Stimulated activated CD8-positive, alpha-beta memory T cell treated with anti-CD3 and anti-CD28 coated beads, Interleukin-2, amount 100 ng/mL, for 1 hour (primary cell): Measurements from ENCODE around the gene GABRD.

ENCODE experiments used
- DNase-seq, 2 donors: peaks; one replicate each; pipeline ENCODE4 v3.0.0-alpha.2; 2020; ENCODE audit warnings: low read depth in 2 of 2

Gene GABRD

GRCh38 chr1:2018217-2019171 is 651 bp upstream of the GABRD start:
- DNase-seq = no peak

- DNase-seq = no peak
These were observed 595 bp downstream of the GABRD start for GRCh38 chr1:2019571-2020309.

GRCh38 chr1:2020310-2020655 is 1.1 kb downstream of the GABRD start:
- no peak for DNase-seq

GRCh38 chr1:2021550-2021949 is 2.4 kb downstream of the GABRD start:
- DNase-seq = no peak

GRCh38 chr1:2022063-2022770 is 3.1 kb downstream of the GABRD start:
- no peak for DNase-seq

GRCh38 chr1:2023187-2023586 is 4.0 kb downstream of the GABRD start:
- no peak for DNase-seq

- no peak for DNase-seq
These were observed 5.3 kb downstream of the GABRD start for GRCh38 chr1:2024451-2024850.

- DNase-seq = no peak
These were observed 5.7 kb downstream of the GABRD start for GRCh38 chr1:2024887-2025286.

GRCh38 chr1:2025491-2025981 is 6.4 kb downstream of the GABRD start:
- no peak for DNase-seq

- DNase-seq = no peak
These were observed 8.9 kb downstream of the GABRD start for GRCh38 chr1:2027961-2028583.

GRCh38 chr1:2028870-2029560 is 9.9 kb downstream of the GABRD start:
- no peak for DNase-seq

GRCh38 chr1:2029561-2029960 is 10.4 kb downstream of the GABRD start:
- no peak for DNase-seq

GRCh38 chr1:2030076-2030871 is 11.1 kb downstream of the GABRD start:
- no peak for DNase-seq

GRCh38 chr1:2031546-2032540 is 12.7 kb downstream of the GABRD start:
- no peak for DNase-seq

- DNase-seq = no peak
These were observed 13.6 kb downstream of the GABRD start for GRCh38 chr1:2032737-2033136.

- no peak for DNase-seq
These were observed 14.0 kb downstream of the GABRD start for GRCh38 chr1:2033165-2033564.

- DNase-seq = no peak
These were observed 17.1 kb downstream of the GABRD start for GRCh38 chr1:2036287-2036686.

GRCh38 chr1:2037314-2037979 is 18.3 kb downstream of the GABRD start:
- no peak for DNase-seq

GRCh38 chr1:2038229-2038628 is 19.1 kb downstream of the GABRD start:
- no peak for DNase-seq
